Neural progenitor cell (in vitro differentiated cells): ENCODE results near the gene PCNT.

Experiments
- EZH2 ChIP-seq: fragments of 200-600 bp; sonication (generic); IDR thresholded peaks from 2 replicates; pipeline ENCODE4 v1.6.1; 2017; ENCODE audit warnings: antibody characterized with exemption, mild to moderate bottlenecking, moderate library complexity
- TF ChIP-seq, protein P1 (sequence below): fragments of 200-600 bp; sonication (generic); IDR thresholded peaks from 2 replicates; pipeline ENCODE4 v1.5.1; 2017; ENCODE audit warnings: antibody characterized with exemption, mild to moderate bottlenecking

DNA sequence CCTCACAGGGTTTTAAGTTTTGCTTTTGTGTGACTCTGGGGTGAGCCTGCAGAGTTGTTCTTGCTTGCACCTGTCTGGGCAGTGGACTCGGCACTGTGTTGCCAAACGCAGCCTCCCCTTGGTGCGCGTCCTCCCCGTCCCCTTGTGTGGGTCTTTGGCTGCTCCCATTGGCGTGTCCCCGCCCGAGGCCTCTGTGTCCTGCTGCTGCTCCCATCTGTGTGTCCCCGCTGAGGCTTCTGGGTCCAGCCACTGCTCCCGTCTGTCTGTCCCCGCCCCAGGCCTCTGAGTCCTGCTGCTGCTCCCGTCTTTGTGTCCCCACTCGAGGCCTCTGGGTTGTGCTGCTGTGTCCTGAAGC, 62.8 kb downstream of the PCNT start:
- TF ChIP-seq, protein P1, sequence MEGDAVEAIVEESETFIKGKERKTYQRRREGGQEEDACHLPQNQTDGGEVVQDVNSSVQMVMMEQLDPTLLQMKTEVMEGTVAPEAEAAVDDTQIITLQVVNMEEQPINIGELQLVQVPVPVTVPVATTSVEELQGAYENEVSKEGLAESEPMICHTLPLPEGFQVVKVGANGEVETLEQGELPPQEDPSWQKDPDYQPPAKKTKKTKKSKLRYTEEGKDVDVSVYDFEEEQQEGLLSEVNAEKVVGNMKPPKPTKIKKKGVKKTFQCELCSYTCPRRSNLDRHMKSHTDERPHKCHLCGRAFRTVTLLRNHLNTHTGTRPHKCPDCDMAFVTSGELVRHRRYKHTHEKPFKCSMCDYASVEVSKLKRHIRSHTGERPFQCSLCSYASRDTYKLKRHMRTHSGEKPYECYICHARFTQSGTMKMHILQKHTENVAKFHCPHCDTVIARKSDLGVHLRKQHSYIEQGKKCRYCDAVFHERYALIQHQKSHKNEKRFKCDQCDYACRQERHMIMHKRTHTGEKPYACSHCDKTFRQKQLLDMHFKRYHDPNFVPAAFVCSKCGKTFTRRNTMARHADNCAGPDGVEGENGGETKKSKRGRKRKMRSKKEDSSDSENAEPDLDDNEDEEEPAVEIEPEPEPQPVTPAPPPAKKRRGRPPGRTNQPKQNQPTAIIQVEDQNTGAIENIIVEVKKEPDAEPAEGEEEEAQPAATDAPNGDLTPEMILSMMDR = no peak
- TF ChIP-seq EZH2 = no peak
